HG03575 (cell line): ENCODE measurements around the gene ADGRB3.
"Not testable (repeated sequence)": the region's sequence is repeated elsewhere in the genome, so short reads cannot be mapped to it uniquely, and the experiment has no call there.

Source experiments
- ATAC-seq: cut with Tn5 transposase; IDR thresholded peaks from one replicate; pipeline ENCODE4 v1.9.1; 2021; ENCODE audit not compliant: unreplicated experiment, insufficient number of reproducible peaks, low FRiP score; ENCODE audit errors: extremely low read depth

Gene ADGRB3

GRCh38 chr6:69238067-69238466 is 603.0 kb downstream of the ADGRB3 start:
- ATAC-seq = no peak

GRCh38 chr6:69246983-69247382 is 611.9 kb downstream of the ADGRB3 start:
- no peak for ATAC-seq

GRCh38 chr6:69261010-69261409 is 625.9 kb downstream of the ADGRB3 start:
- no peak for ATAC-seq

- no peak for ATAC-seq
Measured at GRCh38 chr6:69263297-69263696, 628.2 kb downstream of the ADGRB3 start.

GRCh38 chr6:69265090-69265489 is 630.0 kb downstream of the ADGRB3 start:
- no peak for ATAC-seq

- ATAC-seq = no peak
Measured at GRCh38 chr6:69265706-69266105, 630.6 kb downstream of the ADGRB3 start.

- ATAC-seq = no peak
Measured at GRCh38 chr6:69276204-69276603, 641.1 kb downstream of the ADGRB3 start.

GRCh38 chr6:69279805-69280204 is 644.7 kb downstream of the ADGRB3 start:
- ATAC-seq = no peak

GRCh38 chr6:69280858-69281257 is 645.8 kb downstream of the ADGRB3 start:
- ATAC-seq = no peak

- no peak for ATAC-seq
Measured at GRCh38 chr6:69284176-69284730, 649.2 kb downstream of the ADGRB3 start.

GRCh38 chr6:69285054-69285453 is 650.0 kb downstream of the ADGRB3 start:
- ATAC-seq = no peak

GRCh38 chr6:69286331-69286730 is 651.2 kb downstream of the ADGRB3 start:
- ATAC-seq = no peak

GRCh38 chr6:69288198-69288597 is 653.1 kb downstream of the ADGRB3 start:
- ATAC-seq = not testable (repeated sequence)

- no peak for ATAC-seq
Measured at GRCh38 chr6:69289689-69290495, 654.8 kb downstream of the ADGRB3 start.

- ATAC-seq = no peak
Measured at GRCh38 chr6:69293471-69293870, 658.4 kb downstream of the ADGRB3 start.

- no peak for ATAC-seq
Measured at GRCh38 chr6:69294407-69294806, 659.3 kb downstream of the ADGRB3 start.

GRCh38 chr6:69294862-69295261 is 659.8 kb downstream of the ADGRB3 start:
- no peak for ATAC-seq

- no peak for ATAC-seq
Measured at GRCh38 chr6:69303382-69303781, 668.3 kb downstream of the ADGRB3 start.

- ATAC-seq = no peak
Measured at GRCh38 chr6:69305456-69305855, 670.4 kb downstream of the ADGRB3 start.

GRCh38 chr6:69308584-69308983 is 673.5 kb downstream of the ADGRB3 start:
- no peak for ATAC-seq

GRCh38 chr6:69311888-69312287 is 676.8 kb downstream of the ADGRB3 start:
- ATAC-seq = no peak
